HepG2 (cell line): ENCODE results near the gene ABCC3. TPM values are rescaled to one million over a fixed set of nuclear protein-coding genes. Genes with fewer than 3 reads are reported as not detected.

Source experiments
- ATAC-seq: fragments of 200-7000 bp; cut with Tn5 transposase; 3 replicates; pipeline ENCODE4 v1.9.1; 2020; ENCODE audit warnings: mild to moderate bottlenecking, moderate library complexity
- BruUV-seq: library from RNA; stranded (reverse); fragments of 400-500 nt; replicated peaks from 2 replicates; lab custom pipeline; 2021; lab: Mats Ljungman, UMichigan
- CTCF ChIA-PET: fragments of 300-600 bp; formaldehyde crosslinking; extraction: SDS; loops from one replicate; lab custom pipeline; 2021; ENCODE audit warnings: low total read pairs, inconsistent platforms, low intra/inter-chr PET ratio; lab: Yijun Ruan, JAX
- POLR2A ChIA-PET: fragments of 350-600 bp; sonication (Branson Sonifier 250); formaldehyde crosslinking; loops from one replicate; lab custom pipeline; 2020; ENCODE audit warnings: antibody characterized with exemption, inconsistent platforms; lab: Yijun Ruan, JAX
- DNase-seq: peaks from one replicate; pipeline ENCODE4 v3.0.0-alpha.2; 2015; ENCODE audit warnings: low spot score
- FAIRE-seq: peaks from 3 replicates; lab custom pipeline; 2011; peaks lifted over from hg19 to GRCh38; lab: Jason Lieb, UNC
- H2AFZ ChIP-seq: one replicate; pipeline ENCODE4 v1.6.1; 2011; ENCODE audit warnings: low read length, inconsistent platforms
- H3K27ac ChIP-seq: fragments of 300-600 bp; 3 replicates; pipeline ENCODE4 v1.8.0; 2011; ENCODE audit warnings: mixed run types, mild to moderate bottlenecking, mixed read lengths, low read length, inconsistent platforms; ENCODE audit not compliant: insufficient read depth; ENCODE audit errors: extremely low read length
- H3K27me3 ChIP-seq, 2 experiments: fragments of 200-600 bp in 1 of 2; 2 replicates in 1 of 2; 3 replicates in 1 of 2; pipeline versions ENCODE4 v1.6.0 to v1.8.0; 2011; ENCODE audit warnings: low read length in 2 of 2, mild to moderate bottlenecking in 2 of 2, moderate library complexity in 2 of 2, inconsistent platforms in 1 of 2; ENCODE audit not compliant: insufficient read depth in 2 of 2, control insufficient read depth in 1 of 2
- H3K36me3 ChIP-seq, 2 experiments: fragments of 200-600 bp in 1 of 2; replicated peaks in 1 of 2; 2 replicates in 1 of 2; 3 replicates in 1 of 2; pipeline versions ENCODE4 v1.5.1 to v1.8.0; 2011; ENCODE audit warnings: low read length in 2 of 2, inconsistent platforms in 1 of 2; ENCODE audit not compliant: insufficient read depth in 2 of 2, control insufficient read depth in 1 of 2
- H3K4me1 ChIP-seq: 2 replicates; pipeline ENCODE4 v1.5.1; 2012; ENCODE audit warnings: low read length, inconsistent platforms; ENCODE audit not compliant: insufficient read depth
- H3K4me2 ChIP-seq: 2 replicates; pipeline ENCODE4 v1.6.0; 2011; ENCODE audit warnings: low read depth, low read length, inconsistent platforms
- H3K4me3 ChIP-seq, 3 experiments: fragments of 200-600 bp in 1 of 3; sonication (generic), shearing (Covaris generic) in 1 of 3; replicated peaks in 1 of 3; 2 replicates each; pipeline ENCODE4 v1.5.1; 2011 to 2016; ENCODE audit warnings: low read length in 3 of 3, inconsistent platforms in 2 of 3, low read depth in 2 of 3, mild to moderate bottlenecking in 2 of 3, control low read depth in 1 of 3, mixed read lengths in 1 of 3; ENCODE audit not compliant: insufficient read depth in 1 of 3
- H3K79me2 ChIP-seq: one replicate; pipeline ENCODE4 v1.6.1; 2011; ENCODE audit warnings: low read length, inconsistent platforms; ENCODE audit not compliant: insufficient read depth
- H3K9ac ChIP-seq: 2 replicates; pipeline ENCODE4 v1.6.0; 2011; ENCODE audit warnings: mild to moderate bottlenecking, low read depth, low read length, inconsistent platforms; ENCODE audit not compliant: insufficient read depth
- H3K9me3 ChIP-seq: 2 replicates; pipeline ENCODE4 v1.5.1; 2012; ENCODE audit warnings: mild to moderate bottlenecking, low read length
- H4K20me1 ChIP-seq: 2 replicates; pipeline ENCODE4 v1.6.0; 2011; ENCODE audit warnings: inconsistent platforms, mild to moderate bottlenecking, low read length, moderate library complexity; ENCODE audit not compliant: insufficient read depth
- ARID2 ChIP-seq: sonication (generic); formaldehyde crosslinking; IDR thresholded peaks from 2 replicates; pipeline ENCODE4 v1.8.1; 2022; ENCODE audit warnings: mild to moderate bottlenecking, missing genetic modification reagents, borderline replicate concordance
- ARID5B ChIP-seq: IDR thresholded peaks from 2 replicates; pipeline ENCODE4 v1.4.0; 2020; ENCODE audit warnings: mild to moderate bottlenecking, missing genetic modification reagents
- HNRNPUL1 ChIP-seq: fragments of 200-400 bp; formaldehyde crosslinking; IDR thresholded peaks from 2 replicates; pipeline ENCODE4 v1.6.1; 2017; ENCODE audit warnings: low read depth, mild to moderate bottlenecking, low read length, moderate library complexity
- MED8 ChIP-seq: sonication (generic); formaldehyde crosslinking; IDR thresholded peaks from 2 replicates; pipeline ENCODE4 v1.8.1; 2023; ENCODE audit warnings: mild to moderate bottlenecking, missing genetic modification reagents; ENCODE audit not compliant: insufficient replicate concordance
- ZFP37 ChIP-seq: sonication (generic); formaldehyde crosslinking; IDR thresholded peaks from 2 replicates; pipeline ENCODE4 v1.4.0; 2020; ENCODE audit warnings: missing genetic modification reagents, borderline replicate concordance
- ZFX ChIP-seq: sonication (generic); formaldehyde crosslinking; IDR thresholded peaks from 2 replicates; pipeline ENCODE4 v1.4.0; 2020; ENCODE audit warnings: mild to moderate bottlenecking, low read depth, missing genetic modification reagents, moderate library complexity
- ZNF160 ChIP-seq: sonication (generic); formaldehyde crosslinking; IDR thresholded peaks from 2 replicates; pipeline ENCODE4 v1.8.0; 2022; ENCODE audit warnings: mild to moderate bottlenecking, inconsistent platforms, missing genetic modification reagents
- ZNF530 ChIP-seq: sonication (generic); formaldehyde crosslinking; IDR thresholded peaks from 2 replicates; pipeline ENCODE4 v1.5.0; 2020; ENCODE audit warnings: low read depth, mild to moderate bottlenecking, missing genetic modification reagents
- WGBS: methylation state at CpG from one replicate; pipeline ENCODE4 v1.1.6; 2017; ENCODE audit warnings: low lambda C conversion rate; 5-methylcytosine and 5-hydroxymethylcytosine counted together
- in situ Hi-C: cut with HindIII; loops from 2 replicates; pipeline ENCODE4 v1.10.0; 2017; ENCODE audit warnings: low pct_unique_long_range_greater_than_20kb; ENCODE audit not compliant: extremely low pct_ligation_motif_present
- intact Hi-C: fragments of 100-400 bp; cut with micrococcal nuclease; formaldehyde crosslinking; loops from one replicate; pipeline ENCODE4 v1.10.0; 2022; ENCODE audit not compliant: unreplicated experiment
- polyA plus RNA-seq, 8 experiments: library from polyadenylated mRNA; depleted of rRNA in 3 of 8; stranded (reverse) in 7 of 8; unstranded in 1 of 8; fragments of >200 nt; fragmentation: Illumina TruSeq in 4 of 8; extraction: Trizol in 4 of 8; gene quantifications; 2 replicates each; pipeline versions ENCODE4 v1.2.1 to v1.2.3, GENCODE V29; 2011 to 2016; ENCODE audit warnings: low read depth in 4 of 8, missing spikeins in 1 of 8, mixed read lengths in 1 of 8; ENCODE audit not compliant: insufficient read depth in 1 of 8
- total RNA-seq, 5 experiments: library from RNA; depleted of rRNA; stranded (reverse); fragments of >200 nt; fragmentation: Illumina TruSeq; extraction: Trizol; gene quantifications; 2 replicates each; pipeline ENCODE4 v1.2.3, GENCODE V29; 2016; ENCODE audit warnings: low read depth in 1 of 5
- TF ChIP-seq, protein P1 (sequence below): sonication (generic); formaldehyde crosslinking; IDR thresholded peaks from 2 replicates; pipeline ENCODE4 v1.4.0; 2020; ENCODE audit warnings: missing genetic modification reagents
- TF ChIP-seq, protein P2 (sequence below): sonication (generic); formaldehyde crosslinking; IDR thresholded peaks from 2 replicates; pipeline ENCODE4 v1.4.0; 2020; ENCODE audit warnings: missing genetic modification reagents
- TF ChIP-seq, protein P3 (sequence below): sonication (generic); formaldehyde crosslinking; IDR thresholded peaks from 2 replicates; pipeline ENCODE4 v1.5.1; 2020; ENCODE audit warnings: missing genetic modification reagents, mild to moderate bottlenecking, borderline replicate concordance

ABCC3 gene
- total and polyA plus RNA-seq, 2 of the 13 experiments (the other 11 are each of a cell fraction or from before 2014, with no cell fraction given) = 25.2 to 50.7 TPM

DNA sequence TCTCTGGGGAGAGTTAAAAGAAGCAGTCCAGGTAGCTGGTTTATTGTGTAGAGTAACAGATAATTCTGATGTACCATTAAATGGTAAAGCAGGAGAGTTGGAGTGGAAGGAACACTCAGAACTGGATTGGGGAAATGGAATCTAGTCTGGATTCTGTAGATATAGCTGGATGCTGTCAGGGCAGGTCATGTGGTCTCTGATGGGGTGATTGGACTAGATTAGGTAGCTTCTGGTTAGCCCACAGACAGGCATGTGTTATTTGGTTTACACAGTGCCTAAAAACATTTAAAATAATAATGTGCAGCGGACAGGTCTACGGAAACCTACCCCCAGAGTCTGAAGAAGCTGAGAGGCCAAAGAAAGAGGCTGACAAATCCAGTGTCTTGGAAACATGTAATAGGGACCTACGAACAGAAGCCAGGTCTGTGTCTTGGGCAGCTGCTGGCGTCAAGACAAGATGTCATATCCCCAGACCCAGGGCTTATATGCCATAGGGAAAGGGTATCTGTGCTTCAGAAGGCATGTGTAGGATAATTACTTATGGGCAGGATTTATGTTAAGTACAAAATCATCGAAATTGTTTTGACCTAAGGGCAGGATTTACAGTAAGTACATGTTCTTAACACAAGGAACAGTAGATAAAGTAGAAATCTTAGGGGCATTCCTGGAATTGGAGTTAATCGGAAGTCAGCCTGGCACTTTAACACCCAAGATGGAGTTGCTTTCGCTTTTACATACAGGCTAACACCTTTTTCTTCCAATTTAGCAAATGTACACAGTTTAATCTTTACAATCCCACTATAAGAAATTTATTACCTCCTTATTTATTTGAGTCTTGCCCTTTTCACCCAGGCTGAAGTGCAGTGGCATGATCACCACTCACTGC is 97.1 kb downstream of the ABCC3 start (continued):
- TF ChIP-seq ZFP37 (CRISPR knock-in tag) (no peak), ZFX (CRISPR knock-in tag) (no peak), ARID2 (no peak), MED8 (CRISPR knock-in tag) (no peak), ZNF160 (no peak), HNRNPUL1 (no peak)
- TF ChIP-seq, protein P1, sequence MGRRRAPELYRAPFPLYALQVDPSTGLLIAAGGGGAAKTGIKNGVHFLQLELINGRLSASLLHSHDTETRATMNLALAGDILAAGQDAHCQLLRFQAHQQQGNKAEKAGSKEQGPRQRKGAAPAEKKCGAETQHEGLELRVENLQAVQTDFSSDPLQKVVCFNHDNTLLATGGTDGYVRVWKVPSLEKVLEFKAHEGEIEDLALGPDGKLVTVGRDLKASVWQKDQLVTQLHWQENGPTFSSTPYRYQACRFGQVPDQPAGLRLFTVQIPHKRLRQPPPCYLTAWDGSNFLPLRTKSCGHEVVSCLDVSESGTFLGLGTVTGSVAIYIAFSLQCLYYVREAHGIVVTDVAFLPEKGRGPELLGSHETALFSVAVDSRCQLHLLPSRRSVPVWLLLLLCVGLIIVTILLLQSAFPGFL (CRISPR knock-in tag) = no peak

DNA sequence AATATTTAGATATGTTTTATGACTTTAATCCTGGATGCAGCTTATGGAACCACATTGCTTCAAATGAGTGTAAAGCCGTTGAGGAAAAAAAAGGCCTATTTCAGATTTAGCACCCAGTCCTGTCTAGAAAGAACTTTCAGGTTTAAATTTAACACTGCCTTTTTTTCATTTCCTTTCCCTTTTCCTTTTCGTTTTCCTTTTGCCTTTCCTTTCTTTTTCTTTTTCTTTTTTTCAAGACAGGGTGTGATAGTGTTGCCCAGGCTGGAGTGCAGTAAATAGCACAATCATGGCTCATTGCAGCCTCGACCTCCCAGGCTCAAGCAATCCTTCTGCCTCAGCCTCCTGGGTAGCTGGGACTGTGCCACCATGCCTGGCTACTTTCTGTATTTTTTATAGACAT is 100.6 kb downstream of the ABCC3 start:
- WGBS = 92% methylated on average over 3 of the region's 3 CpGs
- Histone ChIP-seq H3K27ac (no peak overlapping the region), H3K9ac (no peak overlapping the region), H3K4me3 (no peak overlapping the region), H3K36me3 (peaks cover 18 to 43% of the 10 kb centered on the region in 2 experiments), H3K4me2 (no peak overlapping the region), H3K27me3 (no peaks in the 10 kb centered on the region), H3K4me1 (peaks cover 21% of the 10 kb centered on the region; the same call in 1 of the 2 replicates), H2AFZ (no peak overlapping the region), H3K9me3 (no peaks in the 10 kb centered on the region), H3K79me2 (peaks cover 97% of the 10 kb centered on the region), H4K20me1 (peaks cover 75% of the 10 kb centered on the region)
- no peak for FAIRE-seq
- no peak for ATAC-seq
- ChIA-PET POLR2A (interaction anchor here (1.8 kb wide), 1 partner anchor 16 kb away, joined by 5 read pairs; the partner anchor contains the start of gene LUC7L3), CTCF (no interaction called here)
- no TSS peak for BruUV-seq
- intact Hi-C loops (no loop called here), in situ Hi-C loops (no loop called here)
- no peak for DNase-seq
- TF ChIP-seq ZNF530 (CRISPR knock-in tag) (no peak), ARID5B (CRISPR knock-in tag) (no peak)
- TF ChIP-seq, protein P2, sequence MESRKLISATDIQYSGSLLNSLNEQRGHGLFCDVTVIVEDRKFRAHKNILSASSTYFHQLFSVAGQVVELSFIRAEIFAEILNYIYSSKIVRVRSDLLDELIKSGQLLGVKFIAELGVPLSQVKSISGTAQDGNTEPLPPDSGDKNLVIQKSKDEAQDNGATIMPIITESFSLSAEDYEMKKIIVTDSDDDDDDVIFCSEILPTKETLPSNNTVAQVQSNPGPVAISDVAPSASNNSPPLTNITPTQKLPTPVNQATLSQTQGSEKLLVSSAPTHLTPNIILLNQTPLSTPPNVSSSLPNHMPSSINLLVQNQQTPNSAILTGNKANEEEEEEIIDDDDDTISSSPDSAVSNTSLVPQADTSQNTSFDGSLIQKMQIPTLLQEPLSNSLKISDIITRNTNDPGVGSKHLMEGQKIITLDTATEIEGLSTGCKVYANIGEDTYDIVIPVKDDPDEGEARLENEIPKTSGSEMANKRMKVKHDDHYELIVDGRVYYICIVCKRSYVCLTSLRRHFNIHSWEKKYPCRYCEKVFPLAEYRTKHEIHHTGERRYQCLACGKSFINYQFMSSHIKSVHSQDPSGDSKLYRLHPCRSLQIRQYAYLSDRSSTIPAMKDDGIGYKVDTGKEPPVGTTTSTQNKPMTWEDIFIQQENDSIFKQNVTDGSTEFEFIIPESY (CRISPR knock-in tag) = no peak
- TF ChIP-seq, protein P3, sequence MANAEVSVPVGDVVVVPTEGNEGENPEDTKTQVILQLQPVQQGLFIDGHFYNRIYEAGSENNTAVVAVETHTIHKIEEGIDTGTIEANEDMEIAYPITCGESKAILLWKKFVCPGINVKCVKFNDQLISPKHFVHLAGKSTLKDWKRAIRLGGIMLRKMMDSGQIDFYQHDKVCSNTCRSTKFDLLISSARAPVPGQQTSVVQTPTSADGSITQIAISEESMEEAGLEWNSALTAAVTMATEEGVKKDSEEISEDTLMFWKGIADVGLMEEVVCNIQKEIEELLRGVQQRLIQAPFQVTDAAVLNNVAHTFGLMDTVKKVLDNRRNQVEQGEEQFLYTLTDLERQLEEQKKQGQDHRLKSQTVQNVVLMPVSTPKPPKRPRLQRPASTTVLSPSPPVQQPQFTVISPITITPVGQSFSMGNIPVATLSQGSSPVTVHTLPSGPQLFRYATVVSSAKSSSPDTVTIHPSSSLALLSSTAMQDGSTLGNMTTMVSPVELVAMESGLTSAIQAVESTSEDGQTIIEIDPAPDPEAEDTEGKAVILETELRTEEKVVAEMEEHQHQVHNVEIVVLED (CRISPR knock-in tag) = 0 out of 2 replicates have a peak, but pooled peaks have one; percentile 11
